Brain microvascular endothelial cell (primary cell): ENCODE data around the gene IFT88.
"Not testable (repeated sequence)": the region's sequence is repeated elsewhere in the genome, so short reads cannot be mapped to it uniquely, and the experiment has no call there.

Experiments used
- DNase-seq: peaks from one replicate; pipeline ENCODE4 v3.0.0-alpha.2; 2020
- H3K27ac ChIP-seq: fragments of 250-450 bp; sonication (Bioruptor Pico); 2 replicates; pipeline ENCODE4 v1.5.1; 2020; ENCODE audit warnings: mild to moderate bottlenecking, moderate library complexity
- H3K27me3 ChIP-seq: fragments of 250-450 bp; sonication (Bioruptor Pico); replicated peaks from 2 replicates; pipeline ENCODE4 v1.5.1; 2020; ENCODE audit warnings: mild to moderate bottlenecking
- H3K36me3 ChIP-seq: fragments of 250-450 bp; sonication (Bioruptor Pico); replicated peaks from 2 replicates; pipeline ENCODE4 v1.5.1; 2020; ENCODE audit warnings: mild to moderate bottlenecking
- H3K4me3 ChIP-seq: 2 replicates; pipeline ENCODE4 v1.5.1; 2011; ENCODE audit warnings: low read depth, mild to moderate bottlenecking, control low read depth, low read length, moderate library complexity
- CTCF ChIP-seq: IDR thresholded peaks from 2 replicates; pipeline ENCODE4 v1.5.1; 2011; ENCODE audit warnings: low read depth, mild to moderate bottlenecking, moderate library complexity, low read length, control low read depth, inconsistent platforms; ENCODE audit errors: missing control alignments
- in situ Hi-C: cut with HindIII; loops from 2 replicates; pipeline ENCODE4 v1.10.0; 2017; ENCODE audit warnings: low sequenced_read_pairs, low pct_ligation_motif_present

Gene IFT88

DNA sequence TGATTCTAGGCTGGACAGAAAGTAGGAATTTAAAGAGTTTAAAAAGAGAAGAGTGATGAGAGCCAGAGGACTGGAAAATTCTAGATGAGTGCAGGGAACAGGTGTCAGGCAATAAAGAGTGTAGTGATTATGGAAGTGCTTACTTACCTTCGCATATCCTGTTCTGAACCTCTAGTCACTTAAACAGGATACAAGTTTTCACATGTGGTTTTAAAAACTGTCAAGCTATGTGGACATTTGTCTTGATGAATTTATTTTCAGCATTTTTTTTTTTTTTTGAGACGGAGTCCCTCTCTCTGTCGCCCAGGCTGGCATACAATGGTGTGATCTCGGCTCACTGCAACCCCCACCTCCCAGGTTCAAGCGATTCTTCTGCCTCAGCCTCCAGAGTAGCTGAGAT is 102.2 kb downstream of the IFT88 start:
- H3K4me3 ChIP-seq: no peak overlapping the region
- H3K27ac ChIP-seq: no peak overlapping the region
- DNase-seq: no peak
- no peaks in the 10 kb centered on the region for H3K27me3 ChIP-seq
- no peak for TF ChIP-seq CTCF
- no peaks in the 10 kb centered on the region for H3K36me3 ChIP-seq
- in situ Hi-C loops: no loop called here

DNA sequence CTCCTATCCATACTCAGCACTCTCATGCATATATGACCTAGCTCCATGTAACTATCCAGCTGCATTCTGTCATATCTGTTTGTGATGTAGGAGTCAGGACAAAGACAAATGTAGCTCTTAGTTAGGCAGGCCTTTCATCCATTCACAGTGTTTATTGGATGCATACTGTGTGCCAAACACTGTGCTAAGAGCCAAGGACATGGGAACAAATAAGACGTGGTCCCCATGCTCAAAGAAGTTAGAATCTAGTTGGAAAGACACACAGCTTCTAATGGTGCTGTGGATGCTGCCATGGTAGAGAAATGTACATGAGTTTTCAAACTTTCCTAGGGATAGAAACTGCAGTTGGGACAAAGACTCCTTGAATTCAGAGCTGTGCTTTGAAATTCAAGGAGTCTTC is 104.8 kb downstream of the IFT88 start:
- Histone ChIP-seq H3K4me3 (no peak overlapping the region), H3K27me3 (no peaks in the 10 kb centered on the region), H3K36me3 (no peaks in the 10 kb centered on the region), H3K27ac (no peak overlapping the region)
- no peak for TF ChIP-seq CTCF
- in situ Hi-C loops: no loop called here
- no peak for DNase-seq

GRCh38 chr13:20672772-20673171 is 105.8 kb downstream of the IFT88 start:
- DNase-seq: no peak
- in situ Hi-C loops: no loop called here
- no peak overlapping the region for H3K4me3 ChIP-seq
- no peak overlapping the region for H3K27ac ChIP-seq
- no peak for TF ChIP-seq CTCF
- no peaks in the 10 kb centered on the region for H3K27me3 ChIP-seq
- H3K36me3 ChIP-seq: no peaks in the 10 kb centered on the region

- Histone ChIP-seq H3K27me3 (no peaks in the 10 kb centered on the region), H3K4me3 (no peak overlapping the region), H3K27ac (no peak overlapping the region), H3K36me3 (no peaks in the 10 kb centered on the region)
- in situ Hi-C loops: no loop called here
- TF ChIP-seq CTCF: no peak
- DNase-seq: no peak
Measured at GRCh38 chr13:20673715-20674114, 106.8 kb downstream of the IFT88 start.

- no peak for DNase-seq
- Histone ChIP-seq H3K27me3 (no peaks in the 10 kb centered on the region), H3K36me3 (no peaks in the 10 kb centered on the region), H3K4me3 (no peak overlapping the region), H3K27ac (no peak overlapping the region)
- in situ Hi-C loops: no loop called here
- TF ChIP-seq CTCF: no peak
Measured at GRCh38 chr13:20676213-20676612, 109.3 kb downstream of the IFT88 start.

DNA sequence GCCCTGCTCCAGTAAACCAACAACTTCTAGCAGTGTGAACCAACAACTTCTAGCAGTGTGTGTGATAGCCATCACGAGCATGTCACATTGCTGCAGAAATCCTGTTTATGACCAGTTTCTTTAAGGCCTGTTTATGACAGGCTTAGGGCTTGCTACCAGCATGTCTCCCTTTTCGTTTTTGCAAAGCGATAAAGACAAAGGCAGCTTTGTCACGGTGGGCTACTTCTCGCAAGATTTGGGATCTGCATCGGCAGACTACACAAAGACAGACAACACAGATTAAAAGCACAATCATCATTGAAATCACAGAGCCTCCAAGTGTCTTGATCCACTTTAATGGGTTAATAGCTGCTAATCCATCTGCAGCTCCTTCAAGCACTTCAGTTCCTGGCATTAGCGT is 111.6 kb downstream of the IFT88 start:
- H3K36me3 ChIP-seq, H3K4me3 ChIP-seq, H3K27ac ChIP-seq, DNase-seq, in situ Hi-C loops, H3K27me3 ChIP-seq: not testable (repeated sequence)

DNA sequence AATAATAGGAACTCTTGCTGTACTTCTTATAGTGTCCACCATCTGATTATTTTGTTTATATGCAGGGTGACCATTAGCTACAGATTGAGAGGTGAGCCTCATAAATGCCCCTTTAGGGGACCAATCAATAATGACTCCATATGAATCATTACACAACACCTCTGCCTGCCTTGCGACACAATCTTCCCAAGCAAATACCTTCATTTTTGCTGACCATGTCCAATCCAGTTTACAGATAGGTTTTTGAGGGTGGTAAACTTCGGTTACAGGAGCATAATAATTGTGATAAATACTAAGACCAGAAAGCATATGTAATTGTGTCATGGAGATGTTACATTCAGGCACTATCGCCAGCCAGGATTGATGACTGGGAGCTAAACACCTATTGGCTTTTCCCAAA is 112.9 kb downstream of the IFT88 start:
- Histone ChIP-seq H3K4me3 (no peak overlapping the region), H3K27ac (no peak overlapping the region), H3K27me3 (no peaks in the 10 kb centered on the region), H3K36me3 (no peaks in the 10 kb centered on the region)
- TF ChIP-seq CTCF: no peak
- in situ Hi-C loops: no loop called here
- DNase-seq: no peak
